ENCODE measurements around the gene SLC10A7. TPM values are rescaled to one million over a fixed set of nuclear protein-coding genes. Genes with fewer than 3 reads are reported as not detected.

The SLC10A7 gene
- total and polyA plus RNA-seq, 2 experiments from 2014 or later: 8.3 to 21.2 TPM

GRCh38 chr4:146407257-146407656 lies 114.5 kb downstream of the SLC10A7 start:
- no peaks in the 10 kb centered on the region for H3K4me1 ChIP-seq (ENCODE audit: insufficient read depth)
- no peak for DNase-seq (ENCODE audit: low spot score)
- H3K9me3 ChIP-seq (ENCODE audit: low read depth): no peaks in the 10 kb centered on the region
- H3K27ac ChIP-seq: no peak overlapping the region
- H3K4me2 ChIP-seq: no peak overlapping the region
- H3K4me3 ChIP-seq: no peak overlapping the region
- H3K9me2 ChIP-seq (replicated peaks; ENCODE audit: insufficient read depth): no peaks in the 10 kb centered on the region
- H2AFZ ChIP-seq: no peak overlapping the region
- WGBS (ENCODE audit: low lambda C conversion rate, missing lambda C conversion rate): 91% methylated on average over 3 of the region's 3 CpGs
- H3K36me3 ChIP-seq (replicated peaks; ENCODE audit: insufficient read depth, low read depth): no peaks in the 10 kb centered on the region
- H4K20me1 ChIP-seq (ENCODE audit: insufficient read depth, poor library complexity, severe bottlenecking): no peaks in the 10 kb centered on the region
- H3K79me2 ChIP-seq: no peaks in the 10 kb centered on the region
- no peaks in the 10 kb centered on the region for H3K27me3 ChIP-seq
- TF ChIP-seq EZH2 (IDR thresholded peaks at IDR 0.05; ENCODE audit: borderline replicate concordance) (no peak), CTCF (IDR thresholded peaks at IDR 0.05; ENCODE audit: poor library complexity) (no peak), EZH2phosphoT487 (IDR thresholded peaks at IDR 0.05; ENCODE audit: low read depth, severe bottlenecking, unreplicated experiment) (no peak)

GRCh38 chr4:146401274-146401673 lies 120.5 kb downstream of the SLC10A7 start:
- no peaks in the 10 kb centered on the region for H3K9me3 ChIP-seq (ENCODE audit: low read depth)
- no peak overlapping the region for H3K4me3 ChIP-seq
- no peaks in the 10 kb centered on the region for H3K27me3 ChIP-seq
- H3K4me2 ChIP-seq: no peak overlapping the region
- 87% methylated on average over 2 of the region's 2 CpGs for whole genome bisulfite sequencing (ENCODE audit: low lambda C conversion rate, missing lambda C conversion rate)
- no peak overlapping the region for H3K27ac ChIP-seq
- no peaks in the 10 kb centered on the region for H3K36me3 ChIP-seq (replicated peaks; ENCODE audit: insufficient read depth, low read depth)
- TF ChIP-seq EZH2 (IDR thresholded peaks at IDR 0.05; ENCODE audit: borderline replicate concordance): no peak
- no peak for TF ChIP-seq EZH2phosphoT487 (IDR thresholded peaks at IDR 0.05; ENCODE audit: low read depth, severe bottlenecking, unreplicated experiment)
- no peak for TF ChIP-seq CTCF (IDR thresholded peaks at IDR 0.05; ENCODE audit: poor library complexity)
- H2AFZ ChIP-seq: no peak overlapping the region
- no peak for DNase-seq (ENCODE audit: low spot score)
- no peaks in the 10 kb centered on the region for H4K20me1 ChIP-seq (ENCODE audit: insufficient read depth, poor library complexity, severe bottlenecking)
- no peaks in the 10 kb centered on the region for H3K4me1 ChIP-seq (ENCODE audit: insufficient read depth)
- H3K79me2 ChIP-seq: no peaks in the 10 kb centered on the region
- no peaks in the 10 kb centered on the region for H3K9me2 ChIP-seq (replicated peaks; ENCODE audit: insufficient read depth)

- 45% methylated on average over 6 of the region's 6 CpGs for WGBS (ENCODE audit: low lambda C conversion rate, missing lambda C conversion rate)
Observed at GRCh38 chr4:146398896-146399445, 122.8 kb downstream of the SLC10A7 start.

More at GRCh38 chr4:146398896-146399445, 122.8 kb downstream of the SLC10A7 start:
- DNase-seq (ENCODE audit: low spot score): no peak
- H3K79me2 ChIP-seq: no peaks in the 10 kb centered on the region
- H4K20me1 ChIP-seq (ENCODE audit: insufficient read depth, poor library complexity, severe bottlenecking): no peaks in the 10 kb centered on the region
- no peak overlapping the region for H3K4me3 ChIP-seq
- no peaks in the 10 kb centered on the region for H3K27me3 ChIP-seq
- H2AFZ ChIP-seq: no peak overlapping the region
- no peak overlapping the region for H3K4me2 ChIP-seq
- H3K4me1 ChIP-seq (ENCODE audit: insufficient read depth): no peaks in the 10 kb centered on the region
- TF ChIP-seq EZH2 (IDR thresholded peaks at IDR 0.05; ENCODE audit: borderline replicate concordance) (no peak), EZH2phosphoT487 (IDR thresholded peaks at IDR 0.05; ENCODE audit: low read depth, severe bottlenecking, unreplicated experiment) (no peak), CTCF (IDR thresholded peaks at IDR 0.05; ENCODE audit: poor library complexity) (no peak)
- H3K27ac ChIP-seq: no peak overlapping the region
- H3K9me2 ChIP-seq (replicated peaks; ENCODE audit: insufficient read depth): no peaks in the 10 kb centered on the region
- H3K9me3 ChIP-seq (ENCODE audit: low read depth): no peaks in the 10 kb centered on the region
- no peaks in the 10 kb centered on the region for H3K36me3 ChIP-seq (replicated peaks; ENCODE audit: insufficient read depth, low read depth)
